Gastroesophageal sphincter (tissue), 4 donors: ENCODE data around the gene TNPO2. TPM values are rescaled to one million over a fixed set of nuclear protein-coding genes. Genes with fewer than 3 reads are reported as not detected.

Experiments
- ATAC-seq: fragments of 150-250 bp; one replicate; pipeline ENCODE4 v1.9.1; 2016; ENCODE audit warnings: mild to moderate bottlenecking, moderate library complexity
- H3K27ac ChIP-seq, 4 donors: fragments of 200-600 bp; sonication (generic) in 3 of 4; 1 replicate in 3 of 4; 2 replicates in 1 of 4; pipeline ENCODE4 v1.5.1; 2016 to 2019
- H3K27me3 ChIP-seq: fragments of 200-600 bp; sonication (generic); one replicate; pipeline ENCODE4 v1.5.1; 2019
- H3K36me3 ChIP-seq, 2 donors: fragments of 200-600 bp; sonication (generic); one replicate each; pipeline ENCODE4 v1.5.1; 2019; ENCODE audit warnings: control low read depth in 1 of 2
- H3K4me1 ChIP-seq, 3 donors: fragments of 200-600 bp; sonication (generic); 1 replicate in 2 of 3; 2 replicates in 1 of 3; pipeline ENCODE4 v1.5.1; 2016 to 2019; ENCODE audit warnings: control low read depth in 2 of 3
- H3K4me3 ChIP-seq, 2 donors: fragments of 200-600 bp; sonication (generic); one replicate each; pipeline ENCODE4 v1.5.1; 2019; ENCODE audit warnings: mild to moderate bottlenecking in 1 of 2, moderate library complexity in 1 of 2
- H3K9me3 ChIP-seq, 3 donors: fragments of 200-600 bp; sonication (generic); one replicate each; pipeline ENCODE4 v1.5.1; 2017 to 2019; ENCODE audit warnings: control low read depth in 2 of 3
- EP300 ChIP-seq: sonication (generic); formaldehyde crosslinking; IDR thresholded peaks from one replicate; pipeline ENCODE4 v1.6.1; 2017; ENCODE audit warnings: antibody characterized with exemption, mild to moderate bottlenecking
- POLR2A ChIP-seq, 2 donors: fragments of 450-650 bp; IDR thresholded peaks; one replicate each; pipeline ENCODE4 v1.6.1; 2017; ENCODE audit warnings: antibody characterized with exemption in 2 of 2, mild to moderate bottlenecking in 2 of 2, moderate library complexity in 1 of 2
- POLR2AphosphoS5 ChIP-seq: sonication (generic); formaldehyde crosslinking; IDR thresholded peaks from one replicate; pipeline ENCODE4 v1.6.1; 2017; ENCODE audit warnings: antibody characterized with exemption
- WGBS, 2 donors: methylation state at CpG; one replicate each; pipeline ENCODE4 v1.1.5; 2018; ENCODE audit warnings: low coverage in 1 of 2; 5-methylcytosine and 5-hydroxymethylcytosine counted together
- total RNA-seq, 4 donors: library from RNA; depleted of rRNA; stranded (reverse); fragments of >200 nt; gene quantifications; one replicate each; pipeline ENCODE4 v1.1.0, GENCODE V29; 2016
- TF ChIP-seq, protein P1 (sequence below), 4 experiments: fragments of 200-600 bp in 2 of 4; fragments of 450-650 bp in 2 of 4; sonication (generic) in 1 of 4; IDR thresholded peaks; one replicate each; pipeline ENCODE4 v1.5.1; 2017 to 2019; ENCODE audit warnings: antibody characterized with exemption in 4 of 4, mild to moderate bottlenecking in 2 of 4, moderate library complexity in 2 of 4

TNPO2 gene
- total RNA-seq, 4 donors from 2014 or later, result 52.0 to 89.2 (median 76.1) TPM

DNA sequence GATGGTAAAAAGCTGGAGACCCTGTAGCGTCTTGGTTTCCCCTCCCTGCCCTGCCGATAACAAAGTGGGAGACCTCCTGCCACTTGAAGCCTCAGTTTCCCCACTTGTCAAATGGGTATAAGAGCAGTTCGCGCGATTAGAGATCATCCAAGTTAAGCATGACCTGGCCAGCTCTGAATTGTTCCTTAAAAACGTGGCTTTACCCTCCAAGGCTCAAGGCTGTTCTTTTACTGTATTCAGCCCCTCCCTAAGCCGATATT lies 421 bp downstream of the TNPO2 start:
- TF ChIP-seq POLR2AphosphoS5 (no peak), POLR2A (IDR thresholded peaks at IDR 0.05) (no peak), EP300 (no peak)
- TF ChIP-seq, protein P1, sequence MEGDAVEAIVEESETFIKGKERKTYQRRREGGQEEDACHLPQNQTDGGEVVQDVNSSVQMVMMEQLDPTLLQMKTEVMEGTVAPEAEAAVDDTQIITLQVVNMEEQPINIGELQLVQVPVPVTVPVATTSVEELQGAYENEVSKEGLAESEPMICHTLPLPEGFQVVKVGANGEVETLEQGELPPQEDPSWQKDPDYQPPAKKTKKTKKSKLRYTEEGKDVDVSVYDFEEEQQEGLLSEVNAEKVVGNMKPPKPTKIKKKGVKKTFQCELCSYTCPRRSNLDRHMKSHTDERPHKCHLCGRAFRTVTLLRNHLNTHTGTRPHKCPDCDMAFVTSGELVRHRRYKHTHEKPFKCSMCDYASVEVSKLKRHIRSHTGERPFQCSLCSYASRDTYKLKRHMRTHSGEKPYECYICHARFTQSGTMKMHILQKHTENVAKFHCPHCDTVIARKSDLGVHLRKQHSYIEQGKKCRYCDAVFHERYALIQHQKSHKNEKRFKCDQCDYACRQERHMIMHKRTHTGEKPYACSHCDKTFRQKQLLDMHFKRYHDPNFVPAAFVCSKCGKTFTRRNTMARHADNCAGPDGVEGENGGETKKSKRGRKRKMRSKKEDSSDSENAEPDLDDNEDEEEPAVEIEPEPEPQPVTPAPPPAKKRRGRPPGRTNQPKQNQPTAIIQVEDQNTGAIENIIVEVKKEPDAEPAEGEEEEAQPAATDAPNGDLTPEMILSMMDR (IDR thresholded peaks at IDR 0.05), result no peak
- H3K27ac ChIP-seq, result peak overlapping the region; percentile 49 to 99 (median 90)
- H3K9me3 ChIP-seq, result no peaks in the 10 kb centered on the region
- WGBS, 2 donors, result 0 to 2% methylated on average over 1 to 6 of the region's 7 CpGs
- no peaks in the 10 kb centered on the region for H3K27me3 ChIP-seq
- ATAC-seq, result no peak
- peaks cover 0 to 19% of the 10 kb centered on the region in 2 donors for H3K36me3 ChIP-seq
- H3K4me1 ChIP-seq, result peaks cover 0 to 52% (median 23%) of the 10 kb centered on the region in 3 donors
- peak overlapping the region; percentile 90 to 92 for H3K4me3 ChIP-seq

DNA sequence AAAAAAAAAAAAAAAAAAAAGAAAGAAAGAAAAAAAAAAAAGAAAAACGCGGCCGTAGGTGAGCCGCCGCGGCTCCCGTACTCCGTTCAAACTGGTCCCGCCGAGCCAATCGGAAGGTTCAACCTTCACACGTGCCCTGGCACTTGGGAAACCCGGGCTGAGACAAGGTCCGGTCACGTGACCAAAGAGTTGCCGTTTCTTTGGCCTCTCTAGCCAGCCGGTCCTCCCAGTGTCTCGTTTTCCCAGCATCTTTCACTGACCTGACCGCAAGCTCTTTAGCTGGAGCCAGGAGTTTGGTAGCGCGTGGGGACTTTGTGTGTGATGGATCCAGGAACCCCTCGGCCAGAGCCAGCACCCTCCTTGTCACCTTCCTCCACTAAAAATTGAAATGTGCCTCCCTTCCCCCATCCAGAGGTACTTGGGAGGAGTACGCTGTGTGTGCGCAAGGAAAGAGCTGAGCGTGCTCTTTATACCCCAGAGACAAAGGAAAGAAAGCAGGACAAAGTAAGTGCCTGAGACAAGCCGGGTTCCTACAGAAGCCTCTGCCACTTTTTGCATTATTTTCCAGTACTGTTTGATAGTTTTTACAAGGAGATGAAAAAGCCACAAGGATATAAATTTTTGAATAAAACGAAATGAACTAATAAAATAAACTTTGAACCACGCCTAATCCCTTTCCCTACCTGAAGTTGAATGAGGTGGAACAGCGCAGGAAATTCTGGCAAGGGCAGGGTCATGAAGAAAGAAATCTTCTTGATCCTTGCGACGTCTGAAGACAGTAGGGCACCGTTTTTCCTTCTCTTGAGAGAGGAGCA lies 959 bp downstream of the TNPO2 start:
- TF ChIP-seq, protein P1 (IDR thresholded peaks at IDR 0.05), result no peak
- peak; percentile 80 for TF ChIP-seq POLR2AphosphoS5
- peak in 1 of 2 donors; percentile 20 for TF ChIP-seq POLR2A (IDR thresholded peaks at IDR 0.05)
- Histone ChIP-seq H3K36me3 (peaks cover 0 to 19% of the 10 kb centered on the region in 2 donors), H3K9me3 (no peaks in the 10 kb centered on the region), H3K4me3 (peak overlapping the region; percentile 90 to 92), H3K27ac (peak overlapping the region; percentile 92 to 99 (median 96)), H3K4me1 (peaks cover 0 to 57% (median 23%) of the 10 kb centered on the region in 3 donors), H3K27me3 (no peaks in the 10 kb centered on the region)
- WGBS, 2 donors, result 1 to 2% methylated on average over 11 to 20 of the region's 32 CpGs
- ATAC-seq, result peak; percentile 94

DNA sequence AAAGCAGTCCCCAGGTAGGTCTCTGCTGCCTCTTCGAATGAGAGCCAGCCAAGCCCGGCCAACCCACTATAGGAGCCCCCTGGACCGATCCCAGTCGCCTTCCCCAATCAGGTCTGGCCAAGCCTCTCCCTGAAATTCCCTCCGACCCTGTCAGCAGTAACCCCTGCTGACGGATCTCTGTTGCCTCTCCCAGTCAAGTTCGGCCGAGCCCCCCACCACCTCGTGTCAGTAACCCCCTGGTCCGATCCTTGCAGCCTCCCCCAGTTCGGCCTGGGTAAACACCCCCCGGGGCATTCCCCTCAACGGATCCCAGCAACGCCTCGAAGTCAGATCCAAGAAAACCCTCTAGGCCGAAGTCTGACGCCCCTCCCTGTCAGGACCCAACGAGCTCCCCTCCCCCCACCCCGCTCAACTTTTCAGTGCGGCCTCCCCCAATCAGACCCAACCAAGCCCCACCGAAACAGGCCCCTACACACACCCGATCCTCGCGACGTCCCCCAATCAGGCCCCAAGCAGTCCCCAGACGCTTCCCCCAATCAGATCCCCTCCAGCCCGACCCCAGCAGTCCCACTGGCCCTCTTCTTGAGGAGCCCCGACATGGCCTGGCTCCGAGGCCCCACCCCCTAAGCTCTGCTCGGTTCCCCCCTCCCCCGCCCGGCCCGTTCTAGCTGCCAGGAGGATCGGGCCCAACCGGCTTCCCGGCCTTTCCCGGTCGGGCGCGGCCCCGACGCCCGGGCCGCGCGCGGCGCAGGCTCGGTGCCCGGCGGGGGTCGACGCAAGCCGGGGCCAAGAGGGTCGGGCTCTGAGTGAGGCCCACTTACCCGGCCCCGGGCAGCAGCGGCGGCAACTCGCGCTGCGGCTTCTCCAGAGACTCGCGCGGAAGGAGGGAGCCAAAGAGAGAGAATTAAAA lies 1.8 kb downstream of the TNPO2 start:
- Histone ChIP-seq H3K4me1 (peaks cover 0 to 59% (median 23%) of the 10 kb centered on the region in 3 donors), H3K27me3 (no peaks in the 10 kb centered on the region), H3K9me3 (no peaks in the 10 kb centered on the region), H3K4me3 (peak overlapping the region; percentile 90 to 92), H3K36me3 (peaks cover 0 to 25% of the 10 kb centered on the region in 2 donors), H3K27ac (peak overlapping the region; percentile 92 to 99 (median 96))
- peak; percentile 64 for ATAC-seq
- WGBS, 2 donors, result 0% methylated on average over 3 to 8 of the region's 65 CpGs
- no peak for TF ChIP-seq POLR2AphosphoS5
- TF ChIP-seq, protein P1 (IDR thresholded peaks at IDR 0.05), result no peak
- no peak for TF ChIP-seq EP300
- TF ChIP-seq POLR2A (IDR thresholded peaks at IDR 0.05), result no peak

DNA sequence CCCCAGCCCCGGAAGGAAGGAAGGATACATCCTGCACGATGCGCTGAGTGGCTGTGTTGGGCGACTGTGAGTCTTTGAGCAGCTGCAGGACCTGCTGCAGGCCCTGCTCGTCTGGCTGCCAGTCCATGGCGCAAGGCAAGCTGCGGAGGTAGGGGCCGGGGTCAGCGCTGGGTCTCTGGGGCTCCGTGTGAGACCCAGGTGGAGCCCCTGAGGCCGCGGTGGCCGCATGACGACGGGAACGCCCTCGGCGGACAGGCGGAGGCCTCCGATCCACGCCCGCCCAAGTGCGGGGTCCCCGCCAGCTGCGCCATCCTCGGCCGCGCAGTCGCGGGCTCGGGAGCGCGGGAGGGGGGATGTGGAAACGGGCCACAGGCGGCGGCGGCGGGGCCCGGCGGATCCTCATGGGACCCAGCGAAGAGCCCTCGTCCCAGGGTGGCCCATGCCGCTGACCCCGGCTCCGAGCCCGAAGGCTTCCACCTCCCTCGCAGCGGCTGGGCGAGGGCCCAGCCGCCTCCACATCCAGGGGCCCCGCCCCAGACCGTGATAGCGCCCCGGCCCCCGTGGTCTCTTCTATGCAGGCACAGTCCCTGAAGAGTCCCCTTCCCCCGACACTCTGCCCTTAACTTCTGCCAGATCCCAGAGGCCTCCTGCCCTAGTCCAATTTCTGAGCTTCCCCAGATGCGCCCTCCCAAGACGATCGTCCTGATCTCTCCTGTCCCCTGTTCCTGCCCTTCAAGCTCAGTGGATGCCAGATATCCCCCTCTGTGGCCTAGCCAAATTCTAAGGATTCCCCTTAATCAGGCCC lies 2.7 kb downstream of the TNPO2 start:
- H3K4me1 ChIP-seq, result peaks cover 0 to 67% (median 23%) of the 10 kb centered on the region in 3 donors
- H3K9me3 ChIP-seq, result no peaks in the 10 kb centered on the region
- ATAC-seq, result no peak
- H3K4me3 ChIP-seq, result peak overlapping the region; percentile 90 to 92
- H3K27me3 ChIP-seq, result no peaks in the 10 kb centered on the region
- peaks cover 0 to 33% of the 10 kb centered on the region in 2 donors for H3K36me3 ChIP-seq
- 10 to 13% methylated on average over 3 to 4 of the region's 59 CpGs for WGBS, 2 donors
- peak overlapping the region; percentile 92 to 99 (median 96) for H3K27ac ChIP-seq
- TF ChIP-seq EP300, result no peak
- no peak for TF ChIP-seq POLR2AphosphoS5
- TF ChIP-seq, protein P1 (IDR thresholded peaks at IDR 0.05), result no peak
- TF ChIP-seq POLR2A (IDR thresholded peaks at IDR 0.05), result no peak
